GM21447 (cell line): ENCODE results near the gene APOH.
"Not testable (repeated sequence)": the region's sequence is repeated elsewhere in the genome, so short reads cannot be mapped to it uniquely, and the experiment has no call there.

Source experiments
- ATAC-seq: cut with Tn5 transposase; IDR thresholded peaks from one replicate; pipeline ENCODE4 v1.9.1; 2021; ENCODE audit not compliant: unreplicated experiment

Gene APOH

GRCh38 chr17:66228887-66229782 is at the start of gene APOH:
Gene APOH (minus strand): TSS chr17:66229415. CDS start chr17:66229379, 36 bp downstream.
- no peak for ATAC-seq

- ATAC-seq = no peak
Observed at GRCh38 chr17:66277191-66277590, 48.0 kb upstream of the APOH start.

- no peak for ATAC-seq
Observed at GRCh38 chr17:66276328-66276937, 47.2 kb upstream of the APOH start.

- no peak for ATAC-seq
Observed at GRCh38 chr17:66275651-66276050, 46.4 kb upstream of the APOH start.

- ATAC-seq = no peak
Observed at GRCh38 chr17:66273586-66273848, 44.3 kb upstream of the APOH start.

- ATAC-seq = no peak
Observed at GRCh38 chr17:66272811-66273585, 43.8 kb upstream of the APOH start.

GRCh38 chr17:66271512-66271911 is 42.3 kb upstream of the APOH start:
- ATAC-seq = no peak

- ATAC-seq = no peak
Observed at GRCh38 chr17:66270106-66270505, 40.9 kb upstream of the APOH start.

- no peak for ATAC-seq
Observed at GRCh38 chr17:66268247-66268927, 39.2 kb upstream of the APOH start.

GRCh38 chr17:66264696-66265095 is 35.5 kb upstream of the APOH start:
- no peak for ATAC-seq

GRCh38 chr17:66262767-66263166 is 33.6 kb upstream of the APOH start:
- ATAC-seq = no peak

GRCh38 chr17:66260688-66261087 is 31.5 kb upstream of the APOH start:
- ATAC-seq = no peak

GRCh38 chr17:66260275-66260674 is 31.1 kb upstream of the APOH start:
- no peak for ATAC-seq

- no peak for ATAC-seq
Observed at GRCh38 chr17:66255527-66255971, 26.3 kb upstream of the APOH start.

- ATAC-seq = no peak
Observed at GRCh38 chr17:66255112-66255511, 25.9 kb upstream of the APOH start.

- not testable (repeated sequence) for ATAC-seq
Observed at GRCh38 chr17:66253458-66253857, 24.2 kb upstream of the APOH start.

- no peak for ATAC-seq
Observed at GRCh38 chr17:66250686-66251085, 21.5 kb upstream of the APOH start.

GRCh38 chr17:66248285-66248684 is 19.1 kb upstream of the APOH start:
- no peak for ATAC-seq

GRCh38 chr17:66241839-66242238 is 12.6 kb upstream of the APOH start:
- ATAC-seq = no peak

GRCh38 chr17:66240630-66241029 is 11.4 kb upstream of the APOH start:
- no peak for ATAC-seq

GRCh38 chr17:66240013-66240412 is 10.8 kb upstream of the APOH start:
- ATAC-seq = no peak
